ENCODE measurements around the gene MALRD1.

MALRD1 gene

DNA sequence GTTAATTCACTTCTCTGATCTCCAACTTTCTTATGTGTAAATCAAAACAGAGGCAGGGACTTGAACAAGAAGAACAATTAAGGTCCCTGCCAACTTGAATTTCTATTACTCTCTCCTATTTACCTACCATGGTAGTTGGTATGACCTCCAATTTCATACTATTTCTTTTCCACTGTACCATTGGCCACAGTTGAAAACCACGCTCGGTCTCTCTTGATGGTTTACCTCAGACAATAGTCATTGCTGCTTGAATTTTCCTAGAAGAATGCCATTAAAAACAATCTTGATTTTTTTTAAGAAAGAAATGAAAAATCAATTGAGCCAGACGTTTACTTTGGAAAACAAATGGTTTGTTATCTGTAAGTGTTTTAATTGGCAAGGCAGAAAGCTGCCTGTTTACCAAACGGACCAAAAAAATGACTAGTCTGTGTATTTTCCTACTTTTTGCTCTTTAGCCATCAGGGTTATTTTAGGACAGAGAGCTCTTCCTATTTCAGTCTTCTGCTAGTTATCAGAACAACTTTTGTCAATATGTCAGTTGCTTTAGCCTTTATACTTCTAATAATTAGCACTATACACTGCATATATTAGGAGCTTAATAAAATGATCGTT is 610.1 kb downstream of the MALRD1 start:
- DNase-seq, result no peak

DNA sequence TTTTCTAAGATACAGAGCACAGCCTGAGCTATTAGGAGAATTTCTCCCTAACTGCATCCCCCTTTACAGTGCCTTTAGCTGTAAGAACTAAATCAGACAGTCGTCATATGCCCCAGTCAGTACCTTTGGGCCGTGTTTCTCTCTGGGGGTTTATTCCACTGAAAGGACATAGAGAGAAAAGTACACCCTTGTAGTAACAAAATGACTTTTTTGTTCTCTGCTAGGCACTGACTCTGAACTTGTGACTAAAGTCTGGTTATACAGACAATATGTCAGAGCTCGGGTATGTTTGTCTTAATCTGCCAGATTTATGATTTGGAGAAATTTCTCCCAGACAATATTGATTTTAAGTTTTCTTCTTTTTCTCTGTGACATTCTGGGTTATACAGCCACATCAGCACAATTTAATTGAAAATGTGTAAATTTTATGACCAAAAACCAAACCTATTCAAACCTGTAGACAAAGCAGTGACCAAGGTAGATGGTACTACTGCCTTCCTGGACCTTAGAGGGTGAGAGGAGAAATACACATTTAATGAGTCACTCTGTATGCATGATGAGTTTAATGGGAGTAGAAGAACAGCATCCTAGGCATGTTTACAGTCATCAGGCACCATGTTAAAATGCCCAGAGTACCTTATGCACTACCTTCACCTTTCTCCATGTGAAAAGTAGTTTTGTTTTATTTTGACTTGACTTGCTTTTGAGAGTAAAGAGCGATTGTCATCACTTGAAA is 611.5 kb downstream of the MALRD1 start:
- no peak for DNase-seq

DNA sequence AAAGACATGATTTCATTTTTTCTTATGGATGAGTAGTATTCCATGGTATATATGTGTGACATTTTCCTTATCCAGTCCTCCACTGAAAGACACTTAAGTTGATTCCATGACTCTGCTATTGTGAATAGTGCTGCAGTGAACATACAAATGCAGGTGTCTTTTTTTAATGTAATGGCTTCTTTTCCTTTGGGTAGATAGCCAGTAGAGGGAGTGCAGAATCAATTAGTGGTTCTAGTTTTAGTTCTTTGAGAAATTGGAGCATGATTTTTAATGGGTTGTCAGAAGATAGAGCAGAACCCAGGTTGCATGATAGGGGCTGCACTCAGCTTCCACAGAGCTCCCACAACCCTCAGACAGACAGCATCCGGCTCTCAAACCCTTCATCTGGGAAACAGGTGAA is 614.7 kb downstream of the MALRD1 start:
- no peak for DNase-seq

DNA sequence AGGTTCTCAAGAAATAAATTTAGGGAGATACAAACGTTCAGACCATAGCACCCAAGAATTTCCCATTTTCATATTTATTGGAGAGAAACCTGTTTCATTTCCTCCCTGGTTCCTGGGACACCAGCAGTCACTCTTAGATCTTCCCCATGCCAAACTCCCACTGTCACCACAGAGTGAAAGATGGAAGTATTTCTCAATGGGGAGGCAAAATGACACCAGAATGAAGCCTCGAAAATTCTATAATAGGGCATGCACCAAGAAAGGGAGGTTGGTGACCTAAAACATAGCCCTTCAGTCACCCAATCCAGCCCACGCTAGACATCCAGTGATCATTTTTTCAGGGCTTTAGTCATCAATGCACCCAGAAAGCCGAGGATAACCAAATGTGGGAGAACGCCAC is 619.5 kb downstream of the MALRD1 start:
- no peak for DNase-seq

DNA sequence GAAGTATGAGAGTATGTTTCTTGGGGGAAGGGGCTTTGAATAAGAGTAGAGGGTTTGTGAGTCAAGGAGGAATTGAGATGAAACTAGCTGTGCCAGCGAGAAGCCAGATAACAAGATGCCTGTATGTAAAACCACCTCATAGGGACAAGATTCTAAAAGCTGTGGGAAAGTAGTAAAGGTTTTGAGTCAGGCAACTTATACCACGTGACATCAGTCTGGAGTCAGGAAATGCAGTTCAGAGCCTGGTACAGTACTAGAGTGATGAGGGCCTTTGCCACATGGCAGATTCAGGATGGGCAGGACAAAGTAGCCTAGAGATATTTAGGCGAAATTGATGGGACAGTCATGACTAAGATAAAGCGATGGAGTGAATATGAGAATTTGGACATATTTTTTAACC is 627.5 kb downstream of the MALRD1 start:
- no peak for DNase-seq

DNA sequence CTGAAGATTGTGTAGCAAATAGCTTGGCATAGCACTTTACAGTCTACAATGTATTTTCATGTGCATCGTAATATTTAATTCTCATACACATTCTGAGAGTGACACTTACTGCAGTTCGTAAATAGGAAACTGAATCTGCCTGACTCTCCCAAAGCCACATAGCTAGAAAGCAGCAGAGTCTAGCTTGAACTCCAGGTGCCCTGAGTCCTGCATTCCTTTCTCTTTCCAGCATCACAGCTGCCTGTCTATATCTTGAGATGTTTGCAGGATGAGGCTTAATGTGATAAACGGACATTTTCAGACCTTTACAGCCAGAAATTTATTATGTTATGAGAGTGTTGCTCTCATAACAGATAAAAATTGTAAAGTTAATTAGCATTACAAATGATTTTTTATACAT is 634.8 kb downstream of the MALRD1 start:
- peak; percentile 11 for DNase-seq

DNA sequence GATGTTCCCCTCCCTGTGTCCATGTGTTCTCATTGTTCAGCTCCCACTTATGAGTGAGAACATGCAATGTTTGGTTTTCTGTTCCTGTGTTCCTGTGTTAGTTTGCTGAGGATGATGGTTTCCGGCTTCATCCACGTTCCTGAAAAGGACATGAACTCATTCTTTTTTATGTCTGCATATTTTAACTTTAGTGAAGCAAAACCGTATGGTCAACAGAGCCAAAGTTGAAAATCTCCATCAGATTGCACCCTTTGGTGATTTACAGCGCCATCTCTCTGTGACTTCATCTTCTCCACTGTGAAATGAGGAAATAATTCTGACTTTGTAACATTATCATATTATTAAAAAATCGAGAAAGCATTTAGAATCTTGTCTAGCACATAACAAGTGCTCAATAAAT is 635.4 kb downstream of the MALRD1 start:
- peak; percentile 27 for DNase-seq

DNA sequence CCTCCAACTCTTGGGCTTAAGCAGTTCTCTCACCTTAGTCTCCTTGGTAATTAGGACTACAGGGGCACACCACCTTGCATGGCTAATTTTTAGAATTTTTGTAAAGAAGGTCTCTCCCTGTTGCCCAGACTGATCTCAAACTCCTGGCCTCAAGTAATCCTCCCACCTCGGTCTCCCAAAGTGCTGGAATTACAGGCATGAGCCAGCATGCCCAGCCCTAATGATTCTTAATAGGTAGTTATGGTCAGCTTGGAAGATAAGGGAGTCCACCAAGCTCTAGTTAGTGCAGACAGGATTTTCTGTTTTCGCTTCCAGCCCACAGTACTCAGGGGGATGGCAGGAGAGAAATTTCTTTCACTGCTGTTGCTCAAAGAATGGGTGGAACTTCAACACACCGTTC is 639.7 kb downstream of the MALRD1 start:
- DNase-seq, result no peak

DNA sequence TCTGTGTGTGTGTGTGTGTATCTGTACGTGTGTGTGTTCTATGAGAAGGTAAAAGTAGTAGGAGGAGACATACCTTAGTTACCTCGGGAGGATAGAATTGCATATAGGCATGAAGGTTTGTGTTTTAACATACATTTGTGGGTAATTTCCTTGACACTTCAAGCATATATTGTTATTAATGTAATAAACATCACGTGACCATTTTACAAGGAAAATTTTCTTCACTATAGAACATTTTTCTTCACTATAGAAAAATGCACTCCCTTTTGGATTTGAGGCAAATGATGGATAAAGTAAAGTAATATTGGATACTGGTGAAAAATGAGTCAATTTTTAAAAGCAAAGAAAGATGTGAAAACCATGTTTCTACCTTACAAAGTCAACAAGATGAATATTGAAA is 640.6 kb downstream of the MALRD1 start:
- no peak for DNase-seq

DNA sequence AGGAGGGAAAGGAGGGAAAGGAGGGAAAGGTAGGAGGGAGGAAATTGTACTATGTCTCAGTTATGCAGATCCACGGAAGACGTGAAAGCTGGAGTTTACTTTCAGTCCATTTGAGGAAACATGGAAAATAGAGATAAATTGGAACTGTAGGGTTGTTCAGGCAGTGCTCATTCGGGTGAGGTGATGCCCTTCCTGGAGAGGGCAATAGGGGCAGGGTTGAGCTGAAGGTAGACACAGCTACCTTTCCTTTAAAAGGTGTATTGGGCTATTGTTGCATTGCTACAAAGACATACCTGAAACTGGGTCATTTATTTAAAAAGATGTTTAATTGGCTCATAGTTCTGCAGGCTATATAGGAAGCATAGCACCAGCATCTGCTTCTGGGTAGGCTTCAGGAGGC is 650.7 kb downstream of the MALRD1 start:
- DNase-seq, result no peak

DNA sequence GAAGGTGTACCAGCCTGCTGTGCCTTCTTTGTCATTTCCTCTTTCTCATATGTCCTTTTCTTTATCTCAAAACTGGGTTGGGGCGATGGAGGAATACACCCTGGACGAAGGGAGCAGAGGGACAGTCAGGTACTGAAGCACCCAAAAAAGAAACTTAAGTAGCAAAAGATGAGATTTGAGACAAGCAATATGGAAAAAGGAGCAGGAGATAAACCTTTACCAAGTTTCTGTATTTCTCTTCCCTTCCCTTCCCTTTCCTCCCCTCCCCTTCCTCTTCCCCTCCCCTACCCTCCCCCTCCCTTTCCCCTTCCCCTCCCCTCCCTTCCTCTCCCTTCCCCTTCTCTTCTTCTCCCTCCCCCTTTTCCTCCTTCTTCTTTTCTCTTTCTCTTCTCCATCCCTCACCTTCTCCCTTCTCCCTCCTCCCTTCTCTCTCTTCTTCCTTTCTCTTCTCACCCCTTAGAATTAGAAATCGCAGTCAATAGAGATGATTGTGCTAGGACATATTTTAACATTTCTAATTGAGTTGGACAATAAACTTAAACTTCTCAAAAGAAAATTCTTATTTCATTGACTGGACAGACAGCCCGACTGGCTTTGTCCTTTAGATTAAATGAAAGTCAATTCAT is 652.9 kb downstream of the MALRD1 start:
- no peak for DNase-seq

DNA sequence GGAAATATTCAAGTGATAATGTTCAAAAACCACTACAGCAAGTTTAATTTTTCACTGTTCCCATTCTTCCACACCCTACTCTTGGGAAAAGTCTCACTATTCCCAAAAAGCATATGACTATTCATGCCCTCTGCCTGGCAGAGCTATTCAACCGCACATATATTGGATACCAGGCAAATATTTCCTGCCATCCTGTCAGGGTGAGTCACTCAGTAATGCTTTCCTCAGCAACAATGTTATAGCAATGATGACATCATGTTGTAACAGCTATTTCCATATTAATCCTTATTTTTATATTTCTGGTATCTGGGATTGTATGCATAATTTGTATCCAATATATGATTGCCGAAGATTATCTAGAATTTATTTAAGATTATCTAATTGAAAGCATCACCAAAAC is 653.6 kb downstream of the MALRD1 start:
- DNase-seq, result peak; percentile 52

DNA sequence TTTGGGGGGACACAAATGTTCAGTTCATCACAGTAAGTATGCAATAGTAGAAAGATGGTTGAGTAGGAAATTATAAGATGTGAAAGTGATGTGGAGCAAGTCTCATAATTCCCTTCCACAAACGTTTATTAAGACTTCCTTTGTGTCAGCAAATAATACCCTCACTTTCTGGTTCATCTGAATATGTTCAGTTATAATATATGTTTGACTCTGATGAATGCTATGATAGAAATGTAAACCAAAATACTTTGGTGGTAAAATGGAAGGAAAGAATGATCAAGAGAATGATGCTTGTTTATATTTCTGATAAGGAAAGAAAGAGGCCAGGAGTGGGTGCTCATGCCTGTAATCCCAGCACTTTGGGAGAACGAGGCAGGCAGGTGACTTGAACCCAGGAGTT is 655.9 kb downstream of the MALRD1 start:
- no peak for DNase-seq

DNA sequence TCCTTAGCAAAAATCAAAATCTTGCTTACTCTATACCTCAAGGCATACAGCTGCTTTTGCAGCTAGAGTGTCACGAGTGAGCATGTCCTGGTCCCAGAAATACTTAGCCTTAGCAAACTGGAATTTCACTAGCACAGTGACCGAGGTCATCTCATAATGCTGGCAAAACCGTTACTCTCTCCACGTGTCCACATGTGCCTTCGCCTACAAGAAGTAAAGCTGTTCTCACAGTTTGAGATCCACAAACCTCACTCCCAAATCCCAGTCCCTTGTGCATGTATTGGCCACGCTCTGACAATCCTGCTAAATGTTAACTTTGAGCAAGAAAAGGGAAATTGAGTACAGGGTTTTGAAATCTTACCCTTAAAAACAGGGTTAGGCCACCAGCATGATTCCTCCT is 656.6 kb downstream of the MALRD1 start:
- no peak for DNase-seq

DNA sequence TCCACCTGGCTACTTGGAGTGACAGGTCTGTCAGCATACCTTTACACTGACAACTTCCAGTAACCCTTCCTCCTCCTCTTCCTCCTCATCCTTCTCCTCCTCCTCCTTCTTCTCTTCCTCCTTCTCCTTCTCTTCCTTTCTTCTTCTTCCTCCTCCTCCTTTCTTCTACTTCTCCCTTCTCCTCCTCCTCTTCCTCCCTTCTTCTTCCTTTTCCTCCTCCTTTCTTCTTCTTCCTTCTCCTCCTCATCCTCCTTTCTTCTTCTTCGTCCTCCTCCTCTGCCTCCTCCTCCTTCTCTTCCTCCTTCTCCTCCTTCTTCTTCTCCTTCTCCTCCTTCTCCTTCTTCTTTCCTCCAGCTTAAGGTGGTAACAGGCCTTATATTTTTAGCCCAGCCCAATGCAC is 658.3 kb downstream of the MALRD1 start:
- no peak for DNase-seq

DNA sequence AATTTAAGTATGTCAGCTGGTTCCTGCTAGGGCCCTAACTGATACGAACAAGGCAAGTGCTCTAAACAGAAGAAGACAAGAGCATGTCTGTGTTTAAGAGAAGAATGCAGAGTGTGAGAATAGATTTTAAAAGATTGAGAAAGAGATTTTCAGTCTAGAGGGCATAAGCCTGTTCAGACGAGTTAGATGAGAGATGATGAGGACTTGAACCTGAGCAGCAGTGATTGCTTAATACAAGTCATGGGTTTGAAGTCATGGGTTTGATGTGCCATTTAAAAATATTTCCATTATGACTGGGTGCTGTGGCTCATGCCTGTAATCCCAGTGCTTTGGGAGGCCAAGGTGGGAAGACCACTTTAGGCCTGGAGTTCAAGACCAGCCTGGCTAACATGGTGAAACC is 658.8 kb downstream of the MALRD1 start:
- DNase-seq, result no peak

DNA sequence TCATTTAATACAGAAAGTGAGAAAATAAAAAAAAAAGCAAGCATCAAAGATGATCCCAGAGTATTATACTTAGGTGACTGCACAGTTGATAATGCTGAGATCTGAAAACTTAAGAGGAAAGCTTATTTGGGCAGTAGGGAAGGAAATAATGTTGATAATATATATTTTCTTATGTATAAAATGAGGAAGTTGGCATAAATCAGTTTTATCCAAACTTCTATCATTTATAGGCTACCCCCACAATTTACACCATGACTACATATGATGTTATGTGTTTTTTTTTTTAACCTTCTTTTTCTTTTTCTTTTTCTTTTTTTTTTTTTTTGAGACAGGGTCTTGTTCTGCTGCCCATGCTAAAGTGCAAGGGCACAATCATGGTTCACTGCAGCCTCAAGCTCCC is 659.4 kb downstream of the MALRD1 start:
- DNase-seq, result no peak

DNA sequence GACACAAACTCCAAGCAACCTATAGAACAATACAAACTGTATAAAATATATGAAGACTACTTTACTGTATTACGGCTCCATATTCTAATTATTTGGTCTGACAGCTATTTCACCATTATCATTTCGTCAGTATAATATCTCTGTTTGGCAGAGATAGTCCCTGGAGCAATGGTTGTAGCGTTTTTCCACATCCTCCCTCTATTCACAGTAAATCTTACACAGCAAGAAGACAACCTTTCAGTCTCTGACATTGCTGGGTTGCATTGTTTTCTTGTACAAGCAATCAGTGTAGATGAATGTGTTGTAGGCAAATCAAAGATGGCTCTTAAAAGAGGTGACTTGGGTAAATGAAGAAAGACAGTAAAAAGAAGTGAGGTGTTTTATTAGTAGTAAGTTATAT is 662.0 kb downstream of the MALRD1 start:
- no peak for DNase-seq

DNA sequence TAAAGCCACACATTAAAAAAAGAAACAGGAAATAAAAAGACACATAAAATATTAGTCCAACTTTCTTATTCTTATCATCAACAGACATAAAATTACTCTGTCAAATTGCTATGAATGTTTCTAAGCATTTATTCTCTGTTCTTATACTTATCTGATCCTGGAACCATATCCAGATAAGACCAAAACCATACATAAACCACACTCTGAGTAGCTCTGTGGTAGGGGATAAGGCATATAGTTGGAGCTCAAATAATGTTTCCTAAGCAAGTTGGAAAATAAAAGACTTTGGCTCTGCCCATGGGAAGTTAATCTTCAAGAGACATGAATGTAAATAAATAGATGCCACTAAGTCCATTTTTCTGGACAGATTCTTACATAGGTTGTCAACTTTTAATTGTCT is 664.6 kb downstream of the MALRD1 start:
- DNase-seq, result no peak

DNA sequence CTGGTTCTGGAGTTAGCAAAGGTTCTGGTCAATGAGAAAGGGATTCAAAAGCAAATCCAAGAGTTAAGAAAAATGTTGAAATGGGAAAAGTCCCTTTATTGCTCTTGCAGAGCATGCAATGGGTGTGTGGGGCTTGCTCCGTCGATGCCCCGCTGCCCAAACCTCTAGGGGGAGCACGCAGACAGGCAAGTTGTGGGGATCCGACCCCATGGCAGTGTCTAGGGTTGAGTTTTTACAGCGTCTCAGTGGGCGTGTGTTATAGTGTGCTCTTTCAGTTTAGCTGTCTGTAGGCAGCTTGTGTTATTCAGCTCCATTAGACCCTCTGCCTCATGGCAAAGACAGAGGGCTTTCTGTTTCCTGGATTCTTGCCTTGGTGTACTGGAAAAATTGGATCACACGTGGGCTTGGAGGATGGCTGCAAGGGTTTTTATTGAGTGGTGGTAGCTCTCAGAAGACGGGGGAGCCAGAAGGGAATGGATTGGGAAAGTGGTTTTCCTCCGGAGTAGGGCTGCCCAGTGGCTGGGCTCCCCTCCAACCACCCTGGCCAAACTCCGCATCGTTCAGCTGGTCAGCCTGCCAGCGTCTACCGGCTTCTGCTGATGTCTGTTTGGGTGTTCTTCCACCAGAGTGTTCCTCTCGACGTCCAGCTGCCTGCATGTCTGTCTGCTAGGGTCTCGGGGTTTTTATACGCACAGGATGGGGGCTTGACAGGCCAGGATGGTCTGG is 665.4 kb downstream of the MALRD1 start:
- no peak for DNase-seq

DNA sequence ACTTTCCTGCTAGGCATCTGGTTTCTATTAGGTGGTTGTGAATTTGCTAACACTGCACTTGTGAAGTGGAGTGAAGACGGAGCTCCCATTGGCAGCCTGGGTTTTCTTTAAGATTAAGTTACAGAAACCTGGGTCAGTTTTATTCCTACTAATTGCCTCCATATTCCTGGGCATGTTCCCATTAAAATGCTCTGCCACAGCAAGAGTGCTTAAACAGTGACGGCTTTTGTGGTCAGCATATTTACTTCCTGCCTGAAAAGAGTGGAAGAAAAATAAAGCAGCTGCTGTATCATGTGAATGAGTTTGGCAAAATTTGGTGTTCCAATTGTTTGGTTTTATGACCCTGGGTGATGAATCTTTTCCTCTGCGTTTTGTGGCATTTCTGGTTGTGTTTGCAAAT is 670.7 kb downstream of the MALRD1 start:
- DNase-seq, result peak; percentile 77

DNA sequence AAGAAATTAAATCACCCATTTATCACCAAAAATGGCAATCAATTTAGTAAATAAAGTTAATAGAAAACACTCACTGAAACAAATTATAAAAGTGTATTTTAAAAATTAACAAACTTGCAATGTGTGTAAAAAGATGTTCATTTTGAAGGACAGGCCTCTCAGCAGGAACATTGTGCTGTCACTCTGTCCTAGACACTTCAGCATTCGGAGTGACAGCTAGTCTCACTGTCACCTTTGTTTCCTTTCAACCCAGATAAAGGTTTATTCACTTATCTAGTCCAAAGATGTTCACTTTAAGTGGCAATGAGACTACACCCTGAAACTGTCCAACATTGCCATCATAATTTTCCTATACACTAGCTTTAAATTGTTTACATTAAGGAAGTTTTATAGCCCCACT is 675.7 kb downstream of the MALRD1 start:
- no peak for DNase-seq

DNA sequence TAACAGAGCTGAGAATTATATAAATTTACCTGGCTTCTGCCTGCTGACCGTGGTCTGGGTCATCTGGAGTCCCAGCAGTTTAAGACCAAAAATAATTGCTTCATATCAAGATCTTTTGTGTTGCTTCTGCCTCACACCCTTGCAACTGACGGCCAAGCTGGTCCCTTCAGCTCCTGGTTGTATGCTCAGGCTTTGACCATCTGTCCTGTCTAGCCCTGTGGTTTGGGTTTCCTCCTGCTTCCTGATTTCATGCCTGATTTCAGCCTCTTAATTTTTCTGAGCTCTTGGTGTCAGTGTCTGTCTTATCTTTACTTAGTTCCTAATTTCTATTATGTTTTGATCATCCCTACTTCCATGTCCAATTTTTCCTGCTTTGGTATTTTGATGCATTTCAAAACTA is 679.8 kb downstream of the MALRD1 start:
- no peak for DNase-seq

DNA sequence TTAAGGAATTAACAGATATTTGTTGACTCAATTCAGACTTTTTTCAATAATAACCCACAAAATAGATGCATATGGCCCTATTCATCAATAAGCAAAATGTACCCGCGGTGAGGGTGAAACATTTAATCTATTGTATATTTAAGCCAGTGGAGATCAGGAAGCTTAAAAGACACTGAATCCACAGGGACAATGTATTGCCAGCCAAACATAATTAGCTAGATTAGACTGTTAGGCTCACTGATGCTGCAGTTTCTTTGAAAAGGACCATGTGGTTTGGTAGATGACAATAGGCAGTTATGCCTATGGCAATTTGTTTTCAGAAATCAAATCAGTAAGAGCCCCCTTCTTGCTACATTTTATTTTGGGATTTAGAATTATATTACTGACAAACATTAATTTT is 680.4 kb downstream of the MALRD1 start:
- no peak for DNase-seq

Data from fibroblast of skin of right biceps (primary cell).